Naive thymus-derived CD8-positive, alpha-beta T cell (primary cell): ENCODE results near the gene PLXNA3. TPM values are rescaled to one million over a fixed set of nuclear protein-coding genes. Genes with fewer than 3 reads are reported as not detected.

Experiments used
- ATAC-seq, 2 donors: fragments of 150-1000 bp; cut with Tn5 transposase in 1 of 2; sonication (Bioruptor Pico), chemical (Tn5 transposase) in 1 of 2; 1 replicate in 1 of 2; 2 replicates in 1 of 2; pipeline ENCODE4 v1.10.0; 2021; ENCODE audit warnings: mild to moderate bottlenecking in 2 of 2, moderate library complexity in 2 of 2
- POLR2A ChIA-PET: fragments of 350-600 bp; sonication (Branson Sonifier 250); formaldehyde crosslinking; loops from one replicate; lab custom pipeline; 2021; ENCODE audit warnings: antibody characterized with exemption; lab: Charles Lee
- DNase-seq, 10 donors: peaks; one replicate each; pipeline versions ENCODE4 v3.0.0 to v3.0.0-alpha.2; 2020 to 2022
- H3K27ac Mint-ChIP-seq, 10 donors: one replicate each; pipeline ENCODE4 v1.8.0; 2020 to 2022; ENCODE audit warnings: mild to moderate bottlenecking in 10 of 10, mixed read lengths in 10 of 10, moderate library complexity in 4 of 10, inconsistent platforms in 1 of 10
- H3K27me3 Mint-ChIP-seq, 5 donors: one replicate each; pipeline ENCODE4 v1.8.0; 2021 to 2022; ENCODE audit warnings: mixed read lengths in 5 of 5
- H3K36me3 Mint-ChIP-seq, 3 donors: one replicate each; pipeline ENCODE4 v1.8.0; 2020 to 2022; ENCODE audit warnings: mixed read lengths in 3 of 3, mild to moderate bottlenecking in 2 of 3, inconsistent platforms in 1 of 3
- H3K4me1 Mint-ChIP-seq, 4 donors: one replicate each; pipeline ENCODE4 v1.8.0; 2021 to 2022; ENCODE audit warnings: mixed read lengths in 4 of 4
- H3K4me3 Mint-ChIP-seq, 10 donors: one replicate each; pipeline ENCODE4 v1.8.0; 2020 to 2022; ENCODE audit warnings: mild to moderate bottlenecking in 10 of 10, mixed read lengths in 10 of 10, moderate library complexity in 6 of 10, inconsistent platforms in 1 of 10
- H3K9me3 Mint-ChIP-seq, 9 donors: one replicate each; pipeline ENCODE4 v1.8.0; 2020 to 2022; ENCODE audit warnings: mixed read lengths in 9 of 9, mild to moderate bottlenecking in 3 of 9, inconsistent platforms in 1 of 9, moderate library complexity in 1 of 9
- polyA plus RNA-seq, 3 donors: library from polyadenylated mRNA; unstranded; fragments of 300-500 nt; fragmentation: Illumina TruSeq; gene quantifications; one replicate each; pipeline ENCODE4 v1.2.3, GENCODE V29; 2021
- total RNA-seq, 8 experiments: library from RNA in 2 of 8; stranded (reverse) in 2 of 8; gene quantifications; one replicate each; pipeline ENCODE4 v1.2.3 and lab custom pipeline; 2021 to 2026

PLXNA3 gene
- total RNA-seq = 10 to 100 TPM; 49.5 to 50.4 TPM
- polyA plus RNA-seq = under 1 TPM; 0.27 to 0.67 (median 0.36) TPM
- 40.1 to 85.0 (median 78.7) reads per million in 6 experiments for total RNA-seq (lab: John Stamatoyannopoulos, UW)

GRCh38 chrX:154458116-154458953 is at the start of gene PLXNA3:
Gene PLXNA3 (plus strand): TSS chrX:154458281. CDS start chrX:154460184, 1,903 bp downstream.
- Mint-ChIP-seq H3K36me3 (peaks cover 0 to 8% (median 0%) of the 10 kb centered on the region in 3 donors), H3K4me3 (peak within 1 kb of the TSS; percentile 89 to 99 (median 93)), H3K27me3 (no peaks in the 10 kb centered on the region), H3K4me1 (peaks cover 8 to 28% (median 19%) of the 10 kb centered on the region in 4 donors), H3K27ac (peak within 1 kb of the TSS; percentile 58 to 99 (median 94)), H3K9me3 (peaks cover 0 to 3% (median 0%) of the 10 kb centered on the region in 9 donors)
- peak; percentile 77 to 84 for ATAC-seq
- POLR2A ChIA-PET = interaction anchor here (0.6 to 3.1 kb wide), 13 partner anchors 11 to 59 kb away, joined by 3 to 14 read pairs (median 7); partner anchors contain the start of genes FAM3A, FAM50A, RPL10 and SLC10A3
- peak; percentile 33 to 83 (median 69) for DNase-seq

DNA sequence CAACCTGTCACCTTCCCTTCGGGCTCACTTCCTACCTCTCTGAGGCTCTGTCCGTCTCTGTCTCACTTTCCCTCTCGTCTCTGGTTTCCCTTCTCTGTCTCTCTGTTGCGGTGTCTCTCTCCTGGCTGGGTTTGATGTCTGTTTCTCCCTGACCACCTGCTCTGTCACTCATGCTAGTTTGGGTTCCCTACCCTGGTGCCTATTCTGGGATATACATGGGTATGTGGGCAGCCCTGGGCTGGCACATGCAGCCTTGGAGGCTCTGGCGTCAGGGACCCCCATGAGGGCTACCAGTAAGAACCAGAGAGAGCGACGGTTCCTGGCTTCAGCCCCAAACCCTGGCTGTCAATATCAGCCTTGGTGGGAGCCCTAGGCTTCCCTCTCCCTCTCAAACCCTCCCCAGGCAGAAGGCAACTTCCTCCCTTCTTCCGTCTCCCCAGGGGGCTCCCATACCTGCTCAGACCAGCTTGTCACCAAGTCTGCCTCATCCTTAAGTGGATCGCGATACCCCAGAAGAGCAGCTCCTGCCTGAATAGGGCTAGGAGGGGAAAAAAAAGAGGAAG is 49.3 kb upstream of the PLXNA3 start:
- Mint-ChIP-seq H3K9me3 (peaks cover 0 to 2% (median 0%) of the 10 kb centered on the region in 9 donors), H3K36me3 (peaks cover 0 to 5% (median 0%) of the 10 kb centered on the region in 3 donors), H3K4me1 (peaks cover 12 to 22% (median 16%) of the 10 kb centered on the region in 4 donors), H3K27ac (peak overlapping the region in 6 of 10 donors; percentile 37 to 95 (median 69)), H3K4me3 (peak overlapping the region in 7 of 10 donors; percentile 20 to 81 (median 74)), H3K27me3 (no peaks in the 10 kb centered on the region)
- POLR2A ChIA-PET = interaction anchor here (5.7 kb wide), 1 partner anchor 9 kb away, joined by 101 read pairs; the partner anchor contains the start of gene RPL10
- no peak for DNase-seq
- ATAC-seq = no peak

DNA sequence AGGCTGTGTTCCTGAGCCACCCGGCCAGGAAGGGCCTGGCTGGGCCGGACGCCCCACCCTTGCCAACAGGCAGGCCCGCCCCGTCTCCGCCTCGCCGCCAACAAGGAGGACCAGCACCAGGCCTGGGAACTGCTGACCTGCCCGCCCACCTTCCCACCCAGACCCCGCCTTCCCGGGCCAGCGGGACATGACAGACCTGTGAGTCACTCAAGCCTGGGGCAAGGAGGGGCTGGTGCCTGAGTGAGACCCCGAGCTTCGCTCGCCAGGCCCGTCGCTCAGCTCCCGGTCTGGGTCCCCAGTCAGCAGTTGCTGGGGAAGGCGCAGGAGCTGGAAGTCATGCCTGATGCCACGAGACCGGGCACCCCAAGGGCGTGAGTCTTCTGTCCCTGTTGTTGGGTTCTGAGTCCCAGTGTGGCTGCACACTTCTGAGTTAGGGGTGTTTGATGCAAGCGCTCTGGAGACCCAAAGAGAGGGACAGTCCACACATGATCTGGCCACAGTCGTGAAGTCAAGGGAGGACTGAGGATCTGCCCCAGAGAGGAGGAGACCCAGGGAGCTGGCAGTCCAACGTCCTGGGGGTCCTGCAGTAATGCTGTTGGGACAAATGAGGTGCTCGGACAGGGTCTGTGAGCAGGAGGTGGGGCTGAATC is 48.7 kb upstream of the PLXNA3 start, which contains the start of gene DNASE1L1:
TSS of gene DNASE1L1 (minus strand) at position 33 of the 650 bp plus-strand sequence. CDS start 3,686 bp downstream, outside the sequence.
- ATAC-seq (peak in 1 of 2 donors; percentile 8), DNase-seq (peak in 2 of 10 donors; percentile 15 to 16)
- Mint-ChIP-seq H3K4me3 (peak within 1 kb of the TSS in 9 of 10 donors; percentile 20 to 81 (median 69)), H3K4me1 (peaks cover 12 to 22% (median 16%) of the 10 kb centered on the region in 4 donors), H3K9me3 (peaks cover 0 to 2% (median 0%) of the 10 kb centered on the region in 9 donors), H3K27ac (peak within 1 kb of the TSS in 8 of 10 donors; percentile 37 to 95 (median 70)), H3K36me3 (peaks cover 0 to 8% (median 0%) of the 10 kb centered on the region in 3 donors), H3K27me3 (no peaks in the 10 kb centered on the region)
- POLR2A ChIA-PET = interaction anchor here (0.6 to 5.7 kb wide), 5 partner anchors 10 to 133 kb away, joined by 3 to 101 read pairs (median 4); partner anchors contain the start of genes RPL10, SLC10A3 and UBL4A

DNA sequence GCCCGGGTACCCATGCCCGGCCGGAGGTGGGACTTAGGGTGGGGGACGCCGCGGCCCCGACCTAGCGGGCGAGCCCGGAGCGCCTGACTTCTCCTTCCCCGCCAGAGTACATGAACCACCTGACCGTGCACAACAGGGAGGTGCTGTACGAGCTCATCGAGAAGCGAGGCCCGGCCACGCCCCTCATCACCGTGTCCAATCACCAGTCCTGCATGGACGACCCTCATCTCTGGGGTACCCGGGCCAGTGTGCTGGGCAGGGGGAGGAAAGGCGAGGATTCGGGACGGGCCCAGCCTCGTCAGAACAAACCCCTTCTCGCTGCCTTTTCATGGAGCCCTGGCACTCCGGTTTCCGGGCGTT is 46.1 kb upstream of the PLXNA3 start:
- Mint-ChIP-seq H3K4me3 (peak overlapping the region; percentile 73 to 88 (median 82)), H3K36me3 (peaks cover 0 to 14% (median 0%) of the 10 kb centered on the region in 3 donors), H3K27ac (peak overlapping the region in 9 of 10 donors; percentile 43 to 92 (median 85)), H3K4me1 (peaks cover 12 to 22% (median 16%) of the 10 kb centered on the region in 4 donors), H3K27me3 (no peaks in the 10 kb centered on the region), H3K9me3 (peaks cover 0 to 2% (median 0%) of the 10 kb centered on the region in 9 donors)
- DNase-seq (peak in 6 of 10 donors; percentile 22 to 70 (median 36)), ATAC-seq (peak; percentile 61 to 62)
- POLR2A ChIA-PET = interaction anchor here (0.6 to 5.7 kb wide), 13 partner anchors 12 to 115 kb away, joined by 3 to 101 read pairs (median 5); partner anchors contain the start of genes ATP6AP1, EMD, FAM3A and RPL10

GRCh38 chrX:154412468-154412867 is 45.6 kb upstream of the PLXNA3 start:
- POLR2A ChIA-PET = interaction anchor here (0.6 to 5.7 kb wide), 13 partner anchors 13 to 115 kb away, joined by 3 to 101 read pairs (median 5); partner anchors contain the start of genes ATP6AP1, EMD, FAM3A and RPL10
- Mint-ChIP-seq H3K27ac (peak overlapping the region; percentile 48 to 92 (median 85)), H3K9me3 (peaks cover 0 to 2% (median 0%) of the 10 kb centered on the region in 9 donors), H3K27me3 (no peaks in the 10 kb centered on the region), H3K4me3 (peak overlapping the region; percentile 73 to 88 (median 82)), H3K36me3 (peaks cover 0 to 14% (median 0%) of the 10 kb centered on the region in 3 donors), H3K4me1 (peaks cover 12 to 22% (median 16%) of the 10 kb centered on the region in 4 donors)
- ATAC-seq (peak; percentile 46 to 66), DNase-seq (peak in 3 of 10 donors; percentile 32 to 70 (median 39))

DNA sequence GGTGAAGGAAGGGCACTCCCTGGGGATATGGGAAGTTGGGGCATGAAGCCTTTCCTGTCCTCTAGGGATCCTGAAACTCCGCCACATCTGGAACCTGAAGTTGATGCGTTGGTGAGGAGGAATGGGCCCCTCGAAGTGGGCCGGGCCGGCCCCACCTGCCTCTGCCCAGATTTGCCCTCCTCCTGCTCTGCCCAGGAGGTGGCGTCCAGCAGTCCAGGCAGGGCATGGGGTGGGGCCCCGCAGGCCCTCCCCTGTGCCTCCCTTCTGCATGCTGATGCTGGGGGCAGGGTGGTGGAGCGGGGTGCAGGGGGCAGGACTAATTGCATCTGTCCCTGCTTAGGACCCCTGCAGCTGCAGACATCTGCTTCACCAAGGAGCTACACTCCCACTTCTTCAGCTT is 44.9 kb upstream of the PLXNA3 start:
- peaks cover 12 to 20% (median 16%) of the 10 kb centered on the region in 4 donors for H3K4me1 Mint-ChIP-seq
- peak overlapping the region in 4 of 10 donors; percentile 36 to 83 (median 78) for H3K4me3 Mint-ChIP-seq
- H3K9me3 Mint-ChIP-seq = peaks cover 0 to 2% (median 0%) of the 10 kb centered on the region in 9 donors
- POLR2A ChIA-PET = interaction anchor here (0.6 to 5.7 kb wide), 6 partner anchors 14 to 102 kb away, joined by 3 to 101 read pairs (median 8); partner anchors contain the start of genes ATP6AP1, EMD, FAM3A and RPL10
- H3K36me3 Mint-ChIP-seq = peaks cover 0 to 14% (median 0%) of the 10 kb centered on the region in 3 donors
- DNase-seq = no peak
- H3K27ac Mint-ChIP-seq = peak overlapping the region in 5 of 10 donors; percentile 52 to 91 (median 74)
- H3K27me3 Mint-ChIP-seq = no peaks in the 10 kb centered on the region
- ATAC-seq = no peak

- Mint-ChIP-seq H3K36me3 (peaks cover 0 to 14% (median 0%) of the 10 kb centered on the region in 3 donors), H3K4me3 (no peak overlapping the region), H3K4me1 (peaks cover 3 to 7% (median 6%) of the 10 kb centered on the region in 4 donors), H3K9me3 (no peaks in the 10 kb centered on the region), H3K27ac (peak overlapping the region in 2 of 10 donors; percentile 57 to 61), H3K27me3 (no peaks in the 10 kb centered on the region)
- DNase-seq (no peak), ATAC-seq (no peak)
- POLR2A ChIA-PET = no interaction called here
These were observed 40.9 kb upstream of the PLXNA3 start for GRCh38 chrX:154417157-154417556.

DNA sequence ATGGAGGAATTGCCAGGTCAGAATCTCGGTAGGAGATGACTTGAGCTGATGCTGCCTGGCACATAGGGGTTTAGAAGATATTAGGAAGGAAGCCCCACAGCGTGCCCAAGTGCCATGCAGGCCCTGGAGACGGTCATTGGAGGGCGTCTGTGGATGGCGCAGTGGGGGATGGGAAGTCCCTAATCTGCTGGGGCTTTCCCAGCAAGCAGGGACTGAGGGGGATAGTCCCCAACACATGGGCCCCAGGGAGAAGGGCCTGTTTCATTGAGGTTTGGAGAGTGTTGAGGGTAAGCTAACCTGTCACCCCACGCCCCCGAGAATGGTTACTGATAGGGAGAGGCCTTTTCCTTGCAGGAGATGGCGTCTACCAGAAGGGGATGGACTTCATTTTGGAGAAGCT is 38.9 kb upstream of the PLXNA3 start:
- Mint-ChIP-seq H3K9me3 (peaks cover 0 to 2% (median 0%) of the 10 kb centered on the region in 9 donors), H3K4me3 (no peak overlapping the region), H3K36me3 (peaks cover 0 to 8% (median 0%) of the 10 kb centered on the region in 3 donors), H3K4me1 (peaks cover 0 to 2% (median under 1%) of the 10 kb centered on the region in 4 donors), H3K27ac (no peak overlapping the region), H3K27me3 (no peaks in the 10 kb centered on the region)
- ATAC-seq (no peak), DNase-seq (no peak)
- POLR2A ChIA-PET = no interaction called here

- ATAC-seq (no peak), DNase-seq (no peak)
- POLR2A ChIA-PET = interaction anchor here (1.9 kb wide), 1 partner anchor 9 kb away, joined by 7 read pairs; the partner anchor contains the start of gene TAFAZZIN
- H3K4me1 Mint-ChIP-seq = peaks cover 0 to 4% (median 2%) of the 10 kb centered on the region in 4 donors
- H3K9me3 Mint-ChIP-seq = peaks cover 0 to 2% (median 0%) of the 10 kb centered on the region in 9 donors
- peaks cover 0 to 7% (median 0%) of the 10 kb centered on the region in 3 donors for H3K36me3 Mint-ChIP-seq
- H3K27ac Mint-ChIP-seq = peak overlapping the region in 1 of 10 donors; percentile 58
- H3K27me3 Mint-ChIP-seq = no peaks in the 10 kb centered on the region
- H3K4me3 Mint-ChIP-seq = no peak overlapping the region
These were observed 38.2 kb upstream of the PLXNA3 start for GRCh38 chrX:154419688-154420401.

DNA sequence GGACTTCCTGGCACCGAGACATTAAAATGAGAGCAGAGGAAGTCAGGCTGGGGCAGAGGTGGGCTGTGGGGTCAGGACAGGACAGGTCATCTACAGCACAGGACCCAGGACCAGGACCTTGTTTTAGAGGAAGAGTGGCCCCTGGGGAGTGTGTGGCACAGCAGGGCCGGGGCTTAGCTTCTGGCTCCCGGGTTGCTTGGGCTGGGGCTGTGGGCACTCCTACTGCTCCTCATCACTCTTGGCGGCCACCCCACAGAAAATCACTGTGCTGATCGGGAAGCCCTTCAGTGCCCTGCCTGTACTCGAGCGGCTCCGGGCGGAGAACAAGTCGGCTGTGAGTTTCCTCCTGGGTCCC is 37.7 kb upstream of the PLXNA3 start:
- H3K4me3 Mint-ChIP-seq = no peak overlapping the region
- ATAC-seq (no peak), DNase-seq (no peak)
- peaks cover 0 to 4% (median 2%) of the 10 kb centered on the region in 4 donors for H3K4me1 Mint-ChIP-seq
- H3K36me3 Mint-ChIP-seq = peaks cover 0 to 4% (median 0%) of the 10 kb centered on the region in 3 donors
- POLR2A ChIA-PET = interaction anchor here (1.9 kb wide), 1 partner anchor 10 kb away, joined by 7 read pairs; the partner anchor contains the start of gene TAFAZZIN
- H3K9me3 Mint-ChIP-seq = peaks cover 0 to 2% (median 0%) of the 10 kb centered on the region in 9 donors
- peak overlapping the region in 1 of 10 donors; percentile 58 for H3K27ac Mint-ChIP-seq
- no peaks in the 10 kb centered on the region for H3K27me3 Mint-ChIP-seq
